Astrocyte of the cerebellum (primary cell): ENCODE results near the gene ADD1.

Experiments used
- DNase-seq: peaks from one replicate; pipeline ENCODE4 v3.0.0-alpha.2; 2011; ENCODE audit warnings: low read depth
- H3K4me3 ChIP-seq: 2 replicates; pipeline ENCODE4 v1.5.1; 2011; ENCODE audit warnings: mild to moderate bottlenecking, low read depth, low read length, moderate library complexity
- CTCF ChIP-seq: IDR thresholded peaks from 2 replicates; pipeline ENCODE4 v1.5.1; 2012; ENCODE audit warnings: low read length, low read depth, moderate library complexity, mild to moderate bottlenecking; ENCODE audit errors: missing control alignments
- in situ Hi-C: cut with HindIII; loops from 2 replicates; pipeline ENCODE4 v1.10.0; 2017; ENCODE audit warnings: low sequenced_read_pairs

ADD1 gene

GRCh38 chr4:2938906-2939305, 95.3 kb downstream of the ADD1 start:
- no peak for TF ChIP-seq CTCF
- DNase-seq, result no peak
- in situ Hi-C loops, result loop anchor here (5.0 kb wide), 1 partner anchor 53 kb away; no protein-coding TSS in a partner anchor
- H3K4me3 ChIP-seq, result no peak overlapping the region

- in situ Hi-C loops, result loop anchor here (5.0 kb wide), 1 partner anchor 53 kb away; no protein-coding TSS in a partner anchor
- no peak for DNase-seq
- no peak overlapping the region for H3K4me3 ChIP-seq
- TF ChIP-seq CTCF, result no peak
Measured at GRCh38 chr4:2939383-2940243, 96.0 kb downstream of the ADD1 start.

GRCh38 chr4:2940267-2941137, 96.9 kb downstream of the ADD1 start:
- DNase-seq, result no peak
- in situ Hi-C loops, result no loop called here
- TF ChIP-seq CTCF, result no peak
- H3K4me3 ChIP-seq, result no peak overlapping the region

- in situ Hi-C loops, result no loop called here
- DNase-seq, result no peak
- H3K4me3 ChIP-seq, result no peak overlapping the region
- TF ChIP-seq CTCF, result no peak
Measured at GRCh38 chr4:2941138-2942036, 97.7 kb downstream of the ADD1 start.

GRCh38 chr4:2942037-2942531, 98.4 kb downstream of the ADD1 start:
- no peak for DNase-seq
- H3K4me3 ChIP-seq, result no peak overlapping the region
- in situ Hi-C loops, result no loop called here
- TF ChIP-seq CTCF, result no peak
